ENCODE measurements around the gene CFAP251. TPM values are rescaled to one million over a fixed set of nuclear protein-coding genes. Genes with fewer than 3 reads are reported as not detected.

Gene CFAP251
- total RNA-seq, 1 experiment from 2014 or later: 5.5 TPM

DNA sequence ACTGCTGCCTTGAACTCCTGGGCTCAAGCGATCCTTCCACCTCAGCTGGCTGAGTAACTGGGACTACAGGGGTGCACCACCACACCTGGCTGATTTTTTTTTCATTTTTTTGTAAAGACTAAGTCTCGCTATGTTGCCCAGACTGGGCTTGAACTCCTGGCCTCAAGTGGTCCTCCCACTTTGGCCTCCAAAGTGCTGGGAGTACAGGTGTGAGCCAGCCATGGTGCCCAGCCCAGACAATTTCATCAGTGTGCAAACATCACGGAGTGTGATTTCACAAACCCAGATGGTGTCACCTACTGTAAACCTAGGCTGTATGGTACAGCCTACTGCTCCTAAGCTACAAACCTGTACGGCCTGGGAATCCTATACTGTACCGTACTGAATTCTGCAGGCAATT lies 96.4 kb downstream of the CFAP251 start:
- DNase-seq (ENCODE audit: low spot score): no peak
- H3K36me3 ChIP-seq (ENCODE audit: insufficient read depth, low read length, poor library complexity, severe bottlenecking): no peaks in the 10 kb centered on the region
- ChIA-PET POLR2A (ENCODE audit: low non-redundant PET) (no interaction called here), CTCF (no interaction called here)
- H3K4me1 ChIP-seq (ENCODE audit: insufficient read depth, low read length, poor library complexity, severe bottlenecking): no peaks in the 10 kb centered on the region
- intact Hi-C loops (cut with micrococcal nuclease; ENCODE audit: unreplicated experiment): no loop called here
- no peaks in the 10 kb centered on the region for H3K9me3 ChIP-seq (ENCODE audit: low read depth, low read length, poor library complexity, severe bottlenecking)
- no peak overlapping the region for H3K4me3 ChIP-seq (ENCODE audit: low read depth, low read length, poor library complexity, severe bottlenecking)
- no peak overlapping the region for H3K27ac ChIP-seq (ENCODE audit: low read depth, low read length, poor library complexity, severe bottlenecking)
- no peaks in the 10 kb centered on the region for H3K27me3 ChIP-seq (replicated peaks; ENCODE audit: insufficient read depth, low read depth, low read length, poor library complexity)
- BruUV-seq (replicated peaks): no TSS peak
- TF ChIP-seq EZH2 (IDR thresholded peaks at IDR 0.05; ENCODE audit: borderline replicate concordance, low read depth, low read length, poor library complexity, severe bottlenecking): no peak
- no peak for TF ChIP-seq CTCF (conservative IDR thresholded peaks at IDR 0.05; ENCODE audit: low read depth, low read length)

DNA sequence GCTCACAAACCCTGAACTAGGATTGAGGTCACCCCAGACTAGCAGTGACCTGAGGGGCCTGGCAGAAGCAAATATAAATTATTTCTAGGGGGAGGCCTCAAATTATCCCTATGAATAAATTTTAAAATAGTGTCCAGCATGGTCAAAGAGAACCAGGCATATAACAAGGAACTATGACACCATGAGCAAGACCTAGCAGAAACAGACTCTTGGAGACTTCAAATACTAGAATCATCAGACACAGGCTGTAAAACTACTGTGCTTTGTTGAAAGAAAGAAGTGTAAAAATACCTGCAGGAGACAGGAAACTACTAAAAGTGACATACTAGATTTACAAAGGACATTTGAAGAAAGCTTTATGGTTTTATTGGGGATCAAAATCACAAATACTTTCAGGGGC lies 100.1 kb downstream of the CFAP251 start:
- H3K4me3 ChIP-seq (ENCODE audit: low read depth, low read length, poor library complexity, severe bottlenecking): no peak overlapping the region
- intact Hi-C loops (cut with micrococcal nuclease; ENCODE audit: unreplicated experiment): no loop called here
- TF ChIP-seq EZH2 (IDR thresholded peaks at IDR 0.05; ENCODE audit: borderline replicate concordance, low read depth, low read length, poor library complexity, severe bottlenecking): no peak
- no peak for TF ChIP-seq CTCF (conservative IDR thresholded peaks at IDR 0.05; ENCODE audit: low read depth, low read length)
- no peak for DNase-seq (ENCODE audit: low spot score)
- H3K27ac ChIP-seq (ENCODE audit: low read depth, low read length, poor library complexity, severe bottlenecking): no peak overlapping the region
- no peaks in the 10 kb centered on the region for H3K36me3 ChIP-seq (ENCODE audit: insufficient read depth, low read length, poor library complexity, severe bottlenecking)
- H3K9me3 ChIP-seq (ENCODE audit: low read depth, low read length, poor library complexity, severe bottlenecking): no peaks in the 10 kb centered on the region
- CTCF ChIA-PET: no interaction called here
- POLR2A ChIA-PET (ENCODE audit: low non-redundant PET): no interaction called here
- no TSS peak for BruUV-seq (replicated peaks)
- no peaks in the 10 kb centered on the region for H3K27me3 ChIP-seq (replicated peaks; ENCODE audit: insufficient read depth, low read depth, low read length, poor library complexity)
- peaks cover 8% of the 10 kb centered on the region for H3K4me1 ChIP-seq (ENCODE audit: insufficient read depth, low read length, poor library complexity, severe bottlenecking)

DNA sequence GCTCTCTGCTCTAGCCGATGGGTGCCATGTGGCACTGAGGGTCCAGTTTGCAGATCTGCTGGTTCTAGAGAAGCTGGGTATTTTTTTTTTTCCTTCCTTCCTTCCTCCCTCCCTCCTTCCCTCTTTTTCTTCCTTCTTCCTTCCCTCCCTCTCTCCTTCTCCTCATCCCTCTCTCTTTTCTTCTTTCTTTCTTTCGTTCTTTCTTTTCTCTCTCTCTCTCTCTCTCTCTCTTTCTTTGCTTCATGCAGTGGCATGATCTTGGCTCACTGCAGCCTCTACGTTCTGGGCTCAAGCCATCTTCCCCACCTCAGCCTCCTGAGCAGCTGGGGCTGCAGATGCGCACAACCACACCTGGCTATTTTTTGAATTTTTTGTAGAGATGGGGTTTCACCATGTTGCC lies 100.5 kb downstream of the CFAP251 start:
- H3K4me1 ChIP-seq (ENCODE audit: insufficient read depth, low read length, poor library complexity, severe bottlenecking): peaks cover 12% of the 10 kb centered on the region
- intact Hi-C loops (cut with micrococcal nuclease; ENCODE audit: unreplicated experiment): no loop called here
- H3K27me3 ChIP-seq (replicated peaks; ENCODE audit: insufficient read depth, low read depth, low read length, poor library complexity): no peaks in the 10 kb centered on the region
- no TSS peak for BruUV-seq (replicated peaks)
- no peak overlapping the region for H3K27ac ChIP-seq (ENCODE audit: low read depth, low read length, poor library complexity, severe bottlenecking)
- POLR2A ChIA-PET (ENCODE audit: low non-redundant PET): no interaction called here
- TF ChIP-seq CTCF (conservative IDR thresholded peaks at IDR 0.05; ENCODE audit: low read depth, low read length) (no peak), EZH2 (IDR thresholded peaks at IDR 0.05; ENCODE audit: borderline replicate concordance, low read depth, low read length, poor library complexity, severe bottlenecking) (no peak)
- H3K36me3 ChIP-seq (ENCODE audit: insufficient read depth, low read length, poor library complexity, severe bottlenecking): no peaks in the 10 kb centered on the region
- H3K9me3 ChIP-seq (ENCODE audit: low read depth, low read length, poor library complexity, severe bottlenecking): no peaks in the 10 kb centered on the region
- H3K4me3 ChIP-seq (ENCODE audit: low read depth, low read length, poor library complexity, severe bottlenecking): no peak overlapping the region
- CTCF ChIA-PET: no interaction called here
- DNase-seq (ENCODE audit: low spot score): no peak
